ENCODE results near the gene NOM1.

- TF ChIP-seq EZH2 (IDR thresholded peaks at IDR 0.05; ENCODE audit: insufficient read depth, poor library complexity, severe bottlenecking): no peak
- TF ChIP-seq EZH2phosphoT487 (IDR thresholded peaks at IDR 0.05; ENCODE audit: insufficient read depth, low read depth): no peak
Measured at GRCh38 chr7:156979007-156979606, 29.6 kb downstream of the NOM1 start.
